HG03175 (cell line): ENCODE results near the gene PIBF1.
"Not testable (repeated sequence)": the region's sequence is repeated elsewhere in the genome, so short reads cannot be mapped to it uniquely, and the experiment has no call there.

ENCODE experiments used
- ATAC-seq: cut with Tn5 transposase; IDR thresholded peaks from one replicate; pipeline ENCODE4 v1.9.1; 2021; ENCODE audit warnings: mild to moderate bottlenecking, moderate library complexity; ENCODE audit not compliant: unreplicated experiment

The PIBF1 gene

GRCh38 chr13:72896869-72897268 lies 114.9 kb downstream of the PIBF1 start:
- ATAC-seq = no peak

GRCh38 chr13:72901546-72901945 lies 119.6 kb downstream of the PIBF1 start:
- not testable (repeated sequence) for ATAC-seq

- ATAC-seq = no peak
Measured at GRCh38 chr13:72908416-72908815, 126.5 kb downstream of the PIBF1 start.

- no peak for ATAC-seq
Measured at GRCh38 chr13:72911981-72912380, 130.0 kb downstream of the PIBF1 start.

GRCh38 chr13:72920097-72920496 lies 138.2 kb downstream of the PIBF1 start:
- ATAC-seq = no peak

GRCh38 chr13:72931311-72931710 lies 149.4 kb downstream of the PIBF1 start:
- no peak for ATAC-seq

GRCh38 chr13:72932250-72932649 lies 150.3 kb downstream of the PIBF1 start:
- ATAC-seq = no peak

- ATAC-seq = not testable (repeated sequence)
Measured at GRCh38 chr13:72946267-72946666, 164.3 kb downstream of the PIBF1 start.

GRCh38 chr13:72952529-72953141 lies 170.7 kb downstream of the PIBF1 start:
- ATAC-seq = no peak

GRCh38 chr13:72953391-72953965 lies 171.5 kb downstream of the PIBF1 start:
- ATAC-seq = no peak

GRCh38 chr13:72959643-72960042 lies 177.7 kb downstream of the PIBF1 start:
- ATAC-seq = no peak

- ATAC-seq = no peak
Measured at GRCh38 chr13:72960114-72960513, 178.2 kb downstream of the PIBF1 start.

- ATAC-seq = no peak
Measured at GRCh38 chr13:72960541-72960940, 178.6 kb downstream of the PIBF1 start.

- ATAC-seq = peak; percentile 67
Measured at GRCh38 chr13:72963762-72964161, 181.8 kb downstream of the PIBF1 start.

GRCh38 chr13:72970301-72970880 lies 188.5 kb downstream of the PIBF1 start:
- ATAC-seq = no peak

- no peak for ATAC-seq
Measured at GRCh38 chr13:72970956-72971355, 189.0 kb downstream of the PIBF1 start.

- no peak for ATAC-seq
Measured at GRCh38 chr13:72973234-72973633, 191.3 kb downstream of the PIBF1 start.

- ATAC-seq = no peak
Measured at GRCh38 chr13:72983085-72983768, 201.3 kb downstream of the PIBF1 start.

GRCh38 chr13:72985610-72986009 lies 203.7 kb downstream of the PIBF1 start:
- ATAC-seq = no peak

- ATAC-seq = no peak
Measured at GRCh38 chr13:72986197-72986596, 204.3 kb downstream of the PIBF1 start.

- ATAC-seq = no peak
Measured at GRCh38 chr13:72990953-72991352, 209.0 kb downstream of the PIBF1 start.

- no peak for ATAC-seq
Measured at GRCh38 chr13:72998012-72998411, 216.1 kb downstream of the PIBF1 start.
